HL-60 (cell line): Measurements from ENCODE around the gene GALNT13.

ENCODE experiments used
- GABPA ChIP-seq: IDR thresholded peaks from 2 replicates; pipeline ENCODE4 v1.6.1; 2012; ENCODE audit warnings: low read depth
- POLR2AphosphoS5 ChIP-seq: IDR thresholded peaks from 2 replicates; pipeline ENCODE4 v1.6.1; 2012; ENCODE audit warnings: low read depth
- SPI1 ChIP-seq: IDR thresholded peaks from 2 replicates; pipeline ENCODE4 v1.6.1; 2012; ENCODE audit warnings: low read depth, mild to moderate bottlenecking, borderline replicate concordance
- TF ChIP-seq, protein P1 (sequence below): IDR thresholded peaks from one replicate; pipeline ENCODE4 v1.5.1; 2011; ENCODE audit warnings: low read length, control low read depth, inconsistent platforms; ENCODE audit not compliant: insufficient read depth
- TF ChIP-seq, protein P2 (sequence below): IDR thresholded peaks from 2 replicates; pipeline ENCODE4 v1.6.1; 2012; ENCODE audit warnings: low read depth; ENCODE audit not compliant: insufficient replicate concordance

DNA sequence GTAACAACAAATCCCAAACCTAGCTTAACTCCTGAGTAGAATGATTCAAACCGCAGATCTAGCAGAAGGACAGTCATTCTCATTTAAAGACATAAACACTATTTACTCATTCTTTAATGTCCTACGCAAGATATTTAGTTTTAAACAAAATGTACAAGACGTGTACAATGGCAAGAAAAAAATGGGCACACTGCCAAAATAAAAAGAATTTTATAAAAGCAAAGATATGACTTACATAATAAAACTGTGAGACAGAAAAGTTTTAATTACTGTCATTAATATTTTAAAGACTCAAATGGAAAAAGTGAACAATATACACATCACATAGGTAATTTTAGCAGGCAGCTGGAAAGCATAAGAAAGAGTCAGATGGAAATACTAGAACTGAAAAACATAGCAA lies 157.8 kb downstream of the GALNT13 start:
- TF ChIP-seq POLR2AphosphoS5 (no peak), SPI1 (no peak), GABPA (no peak)
- TF ChIP-seq, protein P1, sequence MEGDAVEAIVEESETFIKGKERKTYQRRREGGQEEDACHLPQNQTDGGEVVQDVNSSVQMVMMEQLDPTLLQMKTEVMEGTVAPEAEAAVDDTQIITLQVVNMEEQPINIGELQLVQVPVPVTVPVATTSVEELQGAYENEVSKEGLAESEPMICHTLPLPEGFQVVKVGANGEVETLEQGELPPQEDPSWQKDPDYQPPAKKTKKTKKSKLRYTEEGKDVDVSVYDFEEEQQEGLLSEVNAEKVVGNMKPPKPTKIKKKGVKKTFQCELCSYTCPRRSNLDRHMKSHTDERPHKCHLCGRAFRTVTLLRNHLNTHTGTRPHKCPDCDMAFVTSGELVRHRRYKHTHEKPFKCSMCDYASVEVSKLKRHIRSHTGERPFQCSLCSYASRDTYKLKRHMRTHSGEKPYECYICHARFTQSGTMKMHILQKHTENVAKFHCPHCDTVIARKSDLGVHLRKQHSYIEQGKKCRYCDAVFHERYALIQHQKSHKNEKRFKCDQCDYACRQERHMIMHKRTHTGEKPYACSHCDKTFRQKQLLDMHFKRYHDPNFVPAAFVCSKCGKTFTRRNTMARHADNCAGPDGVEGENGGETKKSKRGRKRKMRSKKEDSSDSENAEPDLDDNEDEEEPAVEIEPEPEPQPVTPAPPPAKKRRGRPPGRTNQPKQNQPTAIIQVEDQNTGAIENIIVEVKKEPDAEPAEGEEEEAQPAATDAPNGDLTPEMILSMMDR: no peak
- TF ChIP-seq, protein P2, sequence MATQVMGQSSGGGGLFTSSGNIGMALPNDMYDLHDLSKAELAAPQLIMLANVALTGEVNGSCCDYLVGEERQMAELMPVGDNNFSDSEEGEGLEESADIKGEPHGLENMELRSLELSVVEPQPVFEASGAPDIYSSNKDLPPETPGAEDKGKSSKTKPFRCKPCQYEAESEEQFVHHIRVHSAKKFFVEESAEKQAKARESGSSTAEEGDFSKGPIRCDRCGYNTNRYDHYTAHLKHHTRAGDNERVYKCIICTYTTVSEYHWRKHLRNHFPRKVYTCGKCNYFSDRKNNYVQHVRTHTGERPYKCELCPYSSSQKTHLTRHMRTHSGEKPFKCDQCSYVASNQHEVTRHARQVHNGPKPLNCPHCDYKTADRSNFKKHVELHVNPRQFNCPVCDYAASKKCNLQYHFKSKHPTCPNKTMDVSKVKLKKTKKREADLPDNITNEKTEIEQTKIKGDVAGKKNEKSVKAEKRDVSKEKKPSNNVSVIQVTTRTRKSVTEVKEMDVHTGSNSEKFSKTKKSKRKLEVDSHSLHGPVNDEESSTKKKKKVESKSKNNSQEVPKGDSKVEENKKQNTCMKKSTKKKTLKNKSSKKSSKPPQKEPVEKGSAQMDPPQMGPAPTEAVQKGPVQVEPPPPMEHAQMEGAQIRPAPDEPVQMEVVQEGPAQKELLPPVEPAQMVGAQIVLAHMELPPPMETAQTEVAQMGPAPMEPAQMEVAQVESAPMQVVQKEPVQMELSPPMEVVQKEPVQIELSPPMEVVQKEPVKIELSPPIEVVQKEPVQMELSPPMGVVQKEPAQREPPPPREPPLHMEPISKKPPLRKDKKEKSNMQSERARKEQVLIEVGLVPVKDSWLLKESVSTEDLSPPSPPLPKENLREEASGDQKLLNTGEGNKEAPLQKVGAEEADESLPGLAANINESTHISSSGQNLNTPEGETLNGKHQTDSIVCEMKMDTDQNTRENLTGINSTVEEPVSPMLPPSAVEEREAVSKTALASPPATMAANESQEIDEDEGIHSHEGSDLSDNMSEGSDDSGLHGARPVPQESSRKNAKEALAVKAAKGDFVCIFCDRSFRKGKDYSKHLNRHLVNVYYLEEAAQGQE: no peak
